GM19238 (cell line): Measurements from ENCODE around the gene SNX19.
"Not testable (repeated sequence)": the region's sequence is repeated elsewhere in the genome, so short reads cannot be mapped to it uniquely, and the experiment has no call there.

Source experiments
- DNase-seq: peaks from one replicate; pipeline ENCODE4 v3.0.0; 2011; ENCODE audit warnings: low spot score; ENCODE audit not compliant: insufficient read length

The SNX19 gene, protein sequence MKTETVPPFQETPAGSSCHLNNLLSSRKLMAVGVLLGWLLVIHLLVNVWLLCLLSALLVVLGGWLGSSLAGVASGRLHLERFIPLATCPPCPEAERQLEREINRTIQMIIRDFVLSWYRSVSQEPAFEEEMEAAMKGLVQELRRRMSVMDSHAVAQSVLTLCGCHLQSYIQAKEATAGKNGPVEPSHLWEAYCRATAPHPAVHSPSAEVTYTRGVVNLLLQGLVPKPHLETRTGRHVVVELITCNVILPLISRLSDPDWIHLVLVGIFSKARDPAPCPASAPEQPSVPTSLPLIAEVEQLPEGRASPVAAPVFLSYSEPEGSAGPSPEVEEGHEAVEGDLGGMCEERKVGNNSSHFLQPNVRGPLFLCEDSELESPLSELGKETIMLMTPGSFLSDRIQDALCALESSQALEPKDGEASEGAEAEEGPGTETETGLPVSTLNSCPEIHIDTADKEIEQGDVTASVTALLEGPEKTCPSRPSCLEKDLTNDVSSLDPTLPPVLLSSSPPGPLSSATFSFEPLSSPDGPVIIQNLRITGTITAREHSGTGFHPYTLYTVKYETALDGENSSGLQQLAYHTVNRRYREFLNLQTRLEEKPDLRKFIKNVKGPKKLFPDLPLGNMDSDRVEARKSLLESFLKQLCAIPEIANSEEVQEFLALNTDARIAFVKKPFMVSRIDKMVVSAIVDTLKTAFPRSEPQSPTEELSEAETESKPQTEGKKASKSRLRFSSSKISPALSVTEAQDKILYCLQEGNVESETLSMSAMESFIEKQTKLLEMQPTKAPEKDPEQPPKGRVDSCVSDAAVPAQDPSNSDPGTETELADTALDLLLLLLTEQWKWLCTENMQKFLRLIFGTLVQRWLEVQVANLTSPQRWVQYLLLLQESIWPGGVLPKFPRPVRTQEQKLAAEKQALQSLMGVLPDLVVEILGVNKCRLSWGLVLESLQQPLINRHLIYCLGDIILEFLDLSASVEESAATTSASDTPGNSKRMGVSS

DNA sequence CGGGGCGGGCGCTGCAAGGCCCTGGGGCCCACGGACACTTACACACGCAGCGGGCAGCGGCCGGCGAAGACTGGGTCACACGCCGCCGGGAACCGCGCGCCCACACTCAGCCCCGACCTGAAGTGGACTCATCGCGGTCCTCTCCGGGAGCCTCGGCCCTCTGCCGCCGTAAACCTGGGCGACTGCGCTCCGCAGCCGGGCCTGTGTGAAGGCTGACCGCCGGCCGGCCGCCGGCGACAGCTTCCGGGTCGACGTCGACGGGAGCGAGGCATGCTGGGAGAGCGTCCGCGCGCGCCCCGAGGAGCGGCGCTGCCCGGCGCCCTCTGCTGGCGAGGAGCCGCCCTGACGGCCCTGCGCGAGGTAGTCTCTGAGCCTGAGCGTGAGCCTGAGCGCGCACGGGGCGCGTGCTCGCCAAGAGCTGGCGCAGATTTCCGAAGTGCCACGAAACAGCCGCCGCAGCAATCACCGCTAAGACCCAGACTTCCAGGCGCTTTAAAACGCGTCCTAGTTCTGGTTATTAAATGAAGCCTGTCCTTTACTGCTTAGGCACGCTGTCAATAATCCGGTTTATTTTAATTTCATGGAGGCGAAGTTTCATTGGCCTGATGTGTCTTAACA, at the start of gene SNX19:
SNX19 (minus strand) TSS at position 242 of the 618 bp plus-strand sequence. CDS start 540 bp downstream, outside the sequence.
- DNase-seq = peak; percentile 90

DNA sequence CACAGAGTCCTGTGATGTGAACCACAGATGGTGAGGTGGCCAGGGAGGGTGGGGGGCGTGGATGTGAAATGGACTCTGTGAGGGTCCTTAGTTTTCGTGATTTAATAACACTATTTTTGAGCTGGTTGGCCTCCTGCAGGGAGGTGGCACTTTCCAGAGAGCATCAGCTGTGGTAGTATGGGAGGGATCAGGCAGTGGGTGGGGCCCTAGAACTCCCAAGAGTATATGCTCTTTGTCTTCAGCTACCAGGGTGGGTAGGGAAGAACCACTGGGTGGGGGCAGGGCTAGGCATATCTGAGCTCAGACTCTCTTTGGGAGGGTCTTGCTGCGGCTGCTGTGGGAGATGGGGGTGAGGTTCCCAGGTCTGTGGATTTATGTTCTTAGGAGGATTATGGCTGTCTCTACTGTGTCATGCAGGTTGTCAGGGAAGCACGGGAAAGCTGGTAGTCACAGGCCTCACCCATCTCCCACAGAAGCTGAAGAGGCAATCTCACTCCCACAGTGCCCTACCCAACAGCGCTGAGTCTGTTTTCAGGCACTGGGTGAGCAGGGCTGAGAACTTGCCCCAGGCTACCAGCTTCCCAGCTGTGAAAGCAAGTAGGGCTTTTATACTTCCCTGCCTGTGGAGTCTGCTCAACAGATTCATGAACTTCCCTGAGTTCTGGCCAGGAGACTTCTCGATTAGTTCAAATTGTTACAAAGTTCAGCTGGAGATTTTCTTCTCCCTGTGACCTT, 47.9 kb upstream of the SNX19 start:
- DNase-seq = no peak

DNA sequence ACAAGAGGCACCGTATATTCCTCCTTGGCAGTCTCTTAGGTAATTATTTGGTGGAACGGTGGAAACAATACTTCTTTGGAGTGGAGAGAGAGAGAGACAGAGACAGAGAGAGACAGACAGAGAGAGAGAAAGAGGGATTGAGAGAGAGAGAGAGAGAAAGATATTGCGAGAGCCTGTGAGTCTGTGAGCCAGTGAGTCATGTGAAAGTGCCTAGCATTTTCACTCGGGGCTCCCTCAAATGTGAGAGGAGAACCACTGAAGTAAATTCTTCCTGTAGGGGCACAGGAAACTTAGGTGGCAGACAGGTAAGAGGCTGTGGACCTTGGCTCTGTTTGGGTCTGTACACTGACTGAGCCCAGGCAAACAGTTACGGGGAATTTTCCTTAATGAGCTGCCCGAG, 31.6 kb upstream of the SNX19 start:
- DNase-seq = no peak

DNA sequence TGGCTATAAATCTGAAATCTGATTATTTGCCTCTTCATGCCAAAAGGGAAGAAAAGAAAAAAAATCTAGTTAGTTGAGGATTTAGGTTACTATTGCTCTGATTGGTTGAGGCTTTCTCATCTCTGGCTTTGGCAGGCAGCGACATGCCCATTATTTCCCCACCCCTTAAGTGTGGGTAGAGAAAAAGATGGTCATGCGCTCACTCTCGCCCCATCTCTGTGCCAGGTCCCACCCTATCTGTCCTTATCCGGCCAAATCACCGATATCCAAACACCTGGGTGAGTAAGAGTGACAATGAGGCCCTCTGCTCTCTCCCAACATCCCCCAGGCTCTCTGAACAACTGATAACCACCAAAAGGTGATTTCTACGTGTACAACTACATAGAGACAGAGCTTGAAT, 31.2 kb upstream of the SNX19 start:
- no peak for DNase-seq

DNA sequence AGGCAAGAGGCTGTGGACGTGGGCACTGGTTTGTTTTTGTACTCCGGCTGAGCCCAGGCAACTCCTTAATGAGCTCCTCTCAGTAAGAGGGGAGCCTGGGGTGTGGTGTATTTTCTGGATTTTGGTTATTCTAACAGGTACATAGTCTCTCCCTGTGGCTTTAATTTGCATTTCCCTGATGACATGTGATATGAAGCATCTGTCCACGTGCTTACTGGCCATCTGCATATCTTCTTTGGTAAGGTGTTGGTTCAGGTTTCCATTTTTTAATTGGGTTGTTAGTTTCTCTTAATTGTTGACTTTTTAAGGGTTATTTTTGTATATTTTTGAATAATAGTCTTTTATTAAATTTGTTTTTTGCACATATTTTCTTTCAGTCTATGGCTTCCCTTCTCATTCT, 30.8 kb upstream of the SNX19 start:
- DNase-seq = no peak

DNA sequence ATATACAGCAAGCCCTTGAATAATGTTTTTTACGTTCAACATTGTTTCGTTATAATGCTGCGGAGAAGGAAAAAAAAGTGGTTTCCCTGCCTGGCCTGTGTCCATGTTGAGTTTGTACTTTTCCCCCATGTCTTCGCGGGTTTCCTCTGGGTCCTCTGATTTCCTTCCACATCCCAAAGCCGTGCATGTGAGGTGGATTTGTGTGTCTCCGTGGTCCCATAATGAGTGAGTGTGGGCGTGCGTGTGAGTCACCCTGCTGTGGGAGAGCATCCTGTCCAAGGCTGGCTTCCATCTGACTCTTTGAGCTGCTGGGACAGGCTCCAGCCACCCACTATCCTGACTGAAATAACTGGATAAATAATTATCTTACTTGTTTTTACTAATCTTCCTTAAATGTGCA, 29.6 kb upstream of the SNX19 start:
- no peak for DNase-seq

DNA sequence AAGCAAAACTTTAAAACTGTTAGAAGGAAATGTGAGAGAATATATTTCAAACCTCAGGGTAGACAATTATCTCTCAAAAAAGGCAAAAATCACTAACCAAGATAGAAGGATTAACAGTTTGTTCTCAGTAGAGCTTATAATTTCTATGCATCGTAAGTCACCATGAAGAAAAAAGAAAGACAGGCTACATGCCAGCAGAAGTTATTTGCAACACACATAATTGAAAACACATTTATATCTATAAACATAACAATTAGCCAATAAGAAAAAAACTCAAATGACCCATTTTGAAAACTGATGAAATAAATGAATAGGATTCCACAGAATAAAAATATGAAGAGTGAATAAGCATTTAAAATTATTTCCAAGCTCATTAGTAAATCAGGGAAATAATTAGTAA, 24.4 kb upstream of the SNX19 start:
- DNase-seq = no peak

DNA sequence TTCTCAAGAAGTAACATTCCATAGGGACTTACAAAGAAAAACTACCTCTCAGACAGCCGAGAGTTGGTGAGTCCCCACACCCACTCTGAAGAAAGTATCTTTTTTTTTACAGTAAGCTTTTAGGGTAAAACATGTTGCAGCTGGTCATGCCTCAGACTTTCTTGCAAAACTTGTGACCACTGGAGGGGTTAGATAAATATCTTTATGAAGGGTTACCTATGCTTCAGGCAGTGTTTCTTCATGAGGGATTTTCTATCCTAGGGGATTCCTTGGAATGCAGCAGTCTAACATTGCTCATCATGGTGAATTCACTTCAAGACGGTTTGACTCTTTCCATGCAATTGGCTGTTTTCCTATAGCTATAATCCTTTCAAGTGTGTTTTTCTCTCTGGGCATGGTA, 20.8 kb upstream of the SNX19 start:
- no peak for DNase-seq

DNA sequence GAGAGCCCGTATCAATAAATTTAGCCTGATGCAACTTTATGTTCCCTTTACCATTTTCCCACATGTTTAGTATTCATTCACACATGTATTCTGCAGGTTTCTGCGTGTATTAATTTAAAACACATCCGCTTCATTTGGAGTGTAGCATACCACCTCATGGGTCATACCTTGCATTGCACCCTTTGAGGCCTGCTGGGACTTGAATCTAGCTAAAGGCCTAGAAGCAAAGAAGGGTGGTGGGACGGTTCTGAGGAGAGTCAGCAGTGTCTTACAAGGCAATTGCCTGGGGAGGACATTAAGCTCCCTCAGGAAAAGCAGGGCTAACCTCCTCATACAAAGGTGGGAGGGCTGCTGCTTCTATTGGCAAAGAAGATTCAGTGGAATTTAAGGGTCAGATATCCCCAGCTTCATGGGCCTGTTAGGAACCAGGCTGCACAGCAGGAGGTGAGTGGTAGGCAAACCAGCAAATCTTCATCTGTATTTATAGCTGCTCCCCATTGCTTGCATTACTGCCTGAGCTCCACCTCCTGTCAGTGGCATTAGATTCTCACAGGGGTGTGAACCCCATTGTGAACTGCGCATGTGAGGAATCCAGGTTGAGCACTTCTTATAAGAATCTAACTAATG, 15.9 kb upstream of the SNX19 start:
- DNase-seq = no peak

DNA sequence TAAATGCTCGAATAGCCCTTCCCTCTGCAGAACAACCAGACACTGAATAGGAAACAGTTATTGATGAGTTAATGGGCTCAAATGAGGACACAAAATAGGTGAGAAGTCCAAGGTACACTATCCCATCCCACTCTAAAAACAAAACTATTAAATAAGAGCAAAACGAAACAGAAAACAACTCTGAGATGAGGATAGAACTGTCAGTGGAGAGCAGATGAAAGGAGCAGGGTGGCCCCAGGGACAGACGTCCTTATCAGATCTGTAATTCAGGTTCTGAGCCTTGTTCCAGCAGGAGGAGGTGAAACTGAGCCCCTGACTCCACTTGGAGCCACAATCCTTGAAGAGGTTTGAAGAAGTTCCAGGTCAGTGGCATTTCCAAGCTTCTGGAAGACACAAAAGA, 8.5 kb upstream of the SNX19 start:
- no peak for DNase-seq

DNA sequence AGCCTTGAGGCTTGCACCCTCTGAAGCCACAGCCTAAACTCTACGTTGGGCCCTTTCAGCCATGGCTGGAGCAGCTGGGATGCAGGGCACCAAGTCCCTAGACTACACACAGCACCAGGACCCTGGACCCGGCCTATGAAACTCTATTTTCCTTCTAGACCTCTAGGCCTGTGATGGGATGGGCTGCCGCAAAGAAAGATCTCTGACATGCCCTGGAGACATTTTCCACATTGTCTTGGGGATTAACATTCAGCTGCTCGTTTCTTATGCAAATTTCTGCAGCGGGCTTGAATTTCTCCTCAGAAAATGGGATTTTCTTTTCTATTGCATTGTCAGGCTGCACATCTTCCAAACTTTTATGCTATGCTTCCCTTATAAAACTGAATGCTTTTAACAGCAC, 4.3 kb upstream of the SNX19 start:
- not testable (repeated sequence) for DNase-seq

DNA sequence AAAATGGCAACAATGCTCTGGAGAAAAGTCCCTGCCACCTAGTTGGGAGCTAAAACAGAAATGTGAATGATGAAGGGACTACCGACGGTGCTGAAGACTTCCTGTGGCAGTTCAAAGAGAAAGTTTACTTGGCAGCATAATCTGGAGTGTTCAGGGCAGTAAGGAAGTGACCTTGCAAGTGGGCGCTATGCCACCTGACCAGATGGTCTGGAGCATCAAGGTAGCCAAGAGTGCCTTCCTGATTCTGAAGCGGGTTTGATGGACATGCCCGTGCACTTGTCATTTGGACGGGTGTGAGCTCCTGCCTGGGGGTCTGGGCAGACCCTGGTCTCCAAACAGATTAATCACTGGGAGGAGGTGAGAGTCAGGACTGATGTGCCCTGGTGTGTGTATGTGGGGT, 1.8 kb upstream of the SNX19 start:
- DNase-seq = no peak

DNA sequence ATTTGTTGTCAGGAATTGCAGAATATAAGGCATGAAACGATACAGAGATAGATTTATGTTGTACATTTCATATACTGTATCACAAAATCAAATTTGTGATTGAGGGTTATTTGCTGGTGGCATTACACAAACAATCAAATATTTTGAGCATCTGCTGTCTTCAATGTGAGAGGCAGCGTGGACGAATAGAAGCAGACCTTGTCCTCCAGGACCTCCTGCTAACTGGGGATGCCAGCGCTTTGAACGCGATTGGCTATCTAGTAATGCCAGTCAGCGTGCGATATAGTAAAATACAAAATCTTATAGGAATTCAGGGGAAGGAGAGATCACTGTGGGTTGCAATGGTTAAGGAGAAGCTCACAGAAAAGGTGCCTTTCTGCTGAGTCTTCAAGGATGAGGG, 631 bp upstream of the SNX19 start:
- DNase-seq = no peak

DNA sequence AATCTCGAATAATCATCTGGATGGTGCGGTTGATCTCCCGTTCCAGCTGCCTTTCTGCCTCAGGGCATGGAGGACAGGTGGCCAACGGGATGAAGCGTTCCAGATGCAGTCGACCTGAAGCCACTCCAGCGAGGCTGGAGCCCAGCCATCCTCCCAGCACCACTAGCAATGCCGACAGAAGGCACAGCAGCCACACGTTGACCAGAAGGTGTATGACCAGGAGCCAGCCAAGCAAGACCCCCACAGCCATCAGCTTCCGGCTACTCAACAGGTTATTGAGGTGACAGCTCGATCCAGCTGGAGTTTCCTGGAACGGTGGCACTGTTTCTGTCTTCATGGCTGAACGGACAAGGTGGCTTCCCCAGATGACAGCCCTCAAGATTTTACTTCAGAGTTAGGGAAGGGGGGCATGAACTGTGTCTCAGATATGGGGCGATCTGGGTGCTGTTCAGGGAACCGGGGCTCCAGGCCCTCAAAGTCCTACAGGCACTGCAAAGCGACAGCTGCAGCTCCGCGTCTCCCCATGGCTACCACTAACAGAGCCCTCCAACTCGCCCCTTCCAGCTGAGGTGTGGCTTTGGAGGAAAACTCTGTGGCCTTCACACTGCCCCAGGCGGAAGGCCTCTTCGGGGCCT, 559 bp downstream of the SNX19 start:
- no peak for DNase-seq

DNA sequence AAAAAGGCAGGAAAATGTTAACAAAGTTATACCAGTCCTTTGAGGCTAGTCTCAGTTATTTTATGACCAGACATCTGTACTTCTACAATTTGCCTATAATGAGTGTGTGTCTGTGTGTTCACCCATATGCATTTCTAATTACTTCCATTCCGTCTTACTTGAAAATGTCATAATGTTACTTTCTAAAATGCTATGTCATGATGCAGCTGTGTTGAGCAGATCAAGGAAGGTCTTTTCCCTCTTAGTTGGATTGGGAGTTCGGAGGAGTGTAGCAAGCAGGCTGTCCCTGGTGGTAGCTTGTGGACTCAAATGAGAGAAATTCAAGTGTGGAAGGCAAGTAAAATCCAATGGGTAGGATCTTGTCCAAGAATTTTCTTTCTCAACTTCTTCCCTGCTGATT, 3.0 kb downstream of the SNX19 start:
- DNase-seq = no peak

DNA sequence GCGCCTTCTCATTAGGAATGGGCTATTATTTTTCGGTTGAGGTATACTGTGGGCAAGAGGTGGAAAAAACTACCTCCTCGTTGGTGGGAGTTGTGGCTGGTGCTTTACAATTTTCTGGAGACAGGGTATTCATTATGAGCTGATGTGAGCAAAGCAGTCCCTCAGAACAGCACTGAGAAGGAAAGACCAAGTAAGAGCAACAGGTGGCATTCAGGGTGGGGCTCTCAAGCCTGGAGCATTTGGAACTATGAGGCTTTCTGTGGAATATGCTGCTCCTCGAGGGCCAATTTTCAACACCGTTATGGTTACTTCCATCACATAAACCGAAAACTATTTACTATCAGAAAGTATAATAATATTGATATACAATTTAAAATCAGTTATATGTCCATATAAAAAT, 3.7 kb downstream of the SNX19 start:
- no peak for DNase-seq

DNA sequence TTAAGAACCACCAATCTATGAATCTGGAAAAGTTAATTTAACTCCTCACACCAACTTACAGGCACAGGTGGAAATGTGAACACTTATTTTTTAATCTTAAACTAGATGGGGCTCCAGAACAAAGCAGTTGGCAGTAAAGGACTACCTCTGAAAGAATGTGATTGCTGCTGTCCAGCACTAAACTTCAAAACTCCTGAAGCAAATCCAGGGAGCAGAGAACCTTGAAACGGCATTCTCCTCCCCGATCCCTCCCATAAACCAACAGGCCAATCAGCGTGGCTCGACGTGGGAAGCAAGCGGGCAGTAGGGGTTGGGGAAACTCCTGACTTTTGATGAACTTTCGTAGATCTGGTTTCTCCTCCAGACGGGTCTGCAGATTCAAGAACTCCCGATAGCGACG, 5.0 kb downstream of the SNX19 start:
- no peak for DNase-seq

DNA sequence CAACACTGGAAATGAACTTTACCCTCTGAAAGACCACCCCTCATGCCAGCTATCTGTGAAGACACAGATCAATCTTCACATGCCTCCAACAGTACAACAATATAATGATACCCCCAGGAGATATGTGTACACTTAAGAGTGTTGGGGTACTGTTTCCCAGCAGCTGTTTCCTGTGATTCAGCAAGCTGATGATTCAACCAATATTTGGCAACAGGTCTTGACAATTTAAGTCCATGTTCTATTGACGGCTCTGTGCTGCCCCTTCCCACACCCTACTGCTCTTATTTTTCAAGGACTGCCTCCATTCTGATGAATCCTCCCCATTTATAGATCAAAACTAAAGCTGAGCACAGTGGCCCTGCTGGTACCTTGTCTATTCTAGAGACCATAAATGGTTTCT, 6.6 kb downstream of the SNX19 start:
- DNase-seq = no peak

DNA sequence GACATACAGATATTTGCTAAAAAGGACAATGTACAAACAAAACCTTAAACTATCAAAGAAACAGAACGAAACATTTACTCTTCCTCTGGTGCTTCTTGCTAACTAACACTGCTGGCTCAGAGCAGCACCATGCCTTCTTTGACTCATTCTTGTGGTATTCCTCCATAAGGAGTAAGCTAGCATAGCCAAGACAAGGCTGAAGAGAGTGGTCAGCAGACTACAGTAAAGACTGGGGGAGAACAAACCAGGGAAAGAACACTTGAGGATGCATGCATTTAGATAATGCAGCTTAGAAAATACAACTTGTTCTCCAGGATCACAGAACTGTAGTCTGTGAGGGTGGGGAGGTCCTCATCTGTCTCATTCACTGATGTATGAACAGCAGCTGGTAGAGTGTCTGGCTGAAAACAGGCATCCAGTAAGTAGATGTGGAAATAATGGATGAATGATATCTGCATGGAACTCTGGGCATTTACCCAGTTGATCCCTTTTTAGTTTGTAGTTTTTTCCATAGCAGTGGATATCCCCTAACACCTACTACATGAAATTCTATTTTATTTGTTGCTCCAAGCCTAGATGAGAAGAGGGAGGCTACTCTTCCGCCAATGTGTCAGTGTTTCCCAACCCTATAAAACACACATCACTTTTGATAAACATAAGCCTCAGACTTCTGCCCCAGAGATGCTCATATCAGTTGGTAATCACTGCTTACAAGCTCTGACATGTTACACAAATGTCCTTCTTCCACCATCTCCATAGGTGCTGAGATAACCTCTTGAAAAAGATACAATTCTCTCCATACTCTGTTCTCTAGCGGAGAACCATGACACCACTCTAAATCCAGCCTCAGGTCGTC, 7.3 kb downstream of the SNX19 start:
- DNase-seq = no peak
